ENCODE results near the gene LSR.

Gene LSR

DNA sequence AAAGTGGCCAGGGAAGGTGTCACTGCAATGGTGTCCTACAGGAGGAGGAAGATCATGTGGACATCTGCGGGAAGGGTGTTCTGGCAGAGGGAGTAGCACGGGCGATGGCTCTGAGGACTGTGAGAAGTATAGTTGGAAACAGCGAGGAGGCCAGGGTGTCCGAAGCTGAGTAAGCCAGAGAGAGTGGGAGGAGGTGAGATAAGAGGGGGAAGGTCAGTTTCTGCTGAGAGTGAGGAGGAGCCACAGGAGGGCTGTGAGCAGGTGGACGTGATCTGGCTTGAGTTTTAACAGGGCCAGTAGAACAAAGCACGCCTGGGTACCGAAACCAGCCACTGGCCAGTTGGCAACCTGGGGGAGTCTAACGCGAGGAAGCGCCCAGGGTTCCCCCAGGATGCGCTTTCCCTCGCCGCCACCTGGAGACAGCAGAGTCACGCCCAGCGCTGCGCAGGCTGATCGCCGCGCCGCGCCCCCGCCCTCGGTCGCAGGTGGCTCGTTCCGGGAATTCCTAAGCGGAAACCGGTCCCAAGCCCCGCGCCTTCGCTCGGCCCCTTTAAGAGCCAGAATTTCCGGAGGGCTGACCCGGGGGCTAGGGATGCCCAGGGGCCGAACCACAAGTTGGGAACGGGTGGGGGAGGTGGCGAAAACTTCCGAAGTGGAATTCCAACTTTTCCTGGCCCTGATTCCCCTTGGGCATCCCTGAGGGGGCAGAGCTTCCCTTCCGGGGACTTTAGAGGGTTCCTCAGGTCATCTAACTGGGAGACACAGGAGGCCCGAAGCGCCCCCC is 1.1 kb upstream of the LSR start:
- peak; percentile 19 for DNase-seq

DNA sequence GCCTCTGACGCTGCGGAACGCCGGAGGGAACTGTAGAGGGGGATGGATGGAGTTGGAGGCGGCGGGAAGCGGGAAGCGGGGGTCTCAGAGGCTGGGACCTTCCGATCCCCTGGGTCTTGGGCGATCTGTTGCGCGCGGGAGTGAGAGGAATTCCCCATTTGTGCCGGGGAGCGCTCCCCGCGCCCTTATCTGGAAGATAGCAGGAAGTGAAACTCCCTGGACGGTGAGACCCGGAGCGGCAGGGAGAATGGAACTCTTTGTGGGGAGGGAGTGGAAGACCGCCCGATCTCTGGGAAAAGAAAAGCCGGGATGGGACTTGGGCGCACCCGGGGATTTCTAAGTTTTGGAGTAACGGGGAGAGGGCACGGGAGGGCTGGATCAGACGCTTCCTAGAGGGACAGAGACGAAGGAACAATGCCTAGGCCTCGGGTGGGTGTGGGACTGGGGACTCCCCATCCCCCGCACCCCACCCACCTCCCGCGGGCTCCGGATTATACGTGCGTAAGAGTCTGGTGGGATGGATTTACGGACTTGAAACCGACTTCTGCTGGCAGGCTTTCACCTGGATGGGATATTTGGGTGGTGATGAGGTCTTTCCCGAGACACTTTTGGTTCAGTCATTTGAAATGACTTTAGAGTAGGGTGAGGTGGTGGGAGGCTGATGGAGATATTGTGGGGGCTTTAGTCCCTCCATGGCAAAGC is 495 bp downstream of the LSR start:
- no peak for DNase-seq

GRCh38 chr19:35249848-35250711 is 1.3 kb downstream of the LSR start:
- DNase-seq: no peak

DNA sequence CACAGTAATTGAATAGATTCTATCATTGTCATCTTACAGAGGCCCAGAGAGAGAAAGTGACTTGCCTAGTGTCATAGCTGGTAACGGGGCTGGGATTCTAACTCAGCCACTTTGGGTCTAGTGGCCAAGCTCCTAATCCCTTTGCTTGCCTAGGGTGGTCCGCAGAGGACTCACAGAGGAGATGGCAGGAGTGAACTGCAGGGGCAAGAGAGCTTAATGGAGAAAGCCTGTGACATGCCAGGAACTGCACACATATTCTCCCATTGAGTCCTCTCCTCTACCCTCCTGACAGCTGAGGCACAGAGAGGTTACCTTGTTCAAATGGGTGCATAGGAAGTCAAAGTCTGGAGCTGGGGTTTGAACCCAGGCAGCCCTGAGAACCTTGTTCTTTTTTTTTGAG is 2.7 kb downstream of the LSR start:
- no peak for DNase-seq

- DNase-seq: no peak
Observed at GRCh38 chr19:35253316-35254286, 4.8 kb downstream of the LSR start.

DNA sequence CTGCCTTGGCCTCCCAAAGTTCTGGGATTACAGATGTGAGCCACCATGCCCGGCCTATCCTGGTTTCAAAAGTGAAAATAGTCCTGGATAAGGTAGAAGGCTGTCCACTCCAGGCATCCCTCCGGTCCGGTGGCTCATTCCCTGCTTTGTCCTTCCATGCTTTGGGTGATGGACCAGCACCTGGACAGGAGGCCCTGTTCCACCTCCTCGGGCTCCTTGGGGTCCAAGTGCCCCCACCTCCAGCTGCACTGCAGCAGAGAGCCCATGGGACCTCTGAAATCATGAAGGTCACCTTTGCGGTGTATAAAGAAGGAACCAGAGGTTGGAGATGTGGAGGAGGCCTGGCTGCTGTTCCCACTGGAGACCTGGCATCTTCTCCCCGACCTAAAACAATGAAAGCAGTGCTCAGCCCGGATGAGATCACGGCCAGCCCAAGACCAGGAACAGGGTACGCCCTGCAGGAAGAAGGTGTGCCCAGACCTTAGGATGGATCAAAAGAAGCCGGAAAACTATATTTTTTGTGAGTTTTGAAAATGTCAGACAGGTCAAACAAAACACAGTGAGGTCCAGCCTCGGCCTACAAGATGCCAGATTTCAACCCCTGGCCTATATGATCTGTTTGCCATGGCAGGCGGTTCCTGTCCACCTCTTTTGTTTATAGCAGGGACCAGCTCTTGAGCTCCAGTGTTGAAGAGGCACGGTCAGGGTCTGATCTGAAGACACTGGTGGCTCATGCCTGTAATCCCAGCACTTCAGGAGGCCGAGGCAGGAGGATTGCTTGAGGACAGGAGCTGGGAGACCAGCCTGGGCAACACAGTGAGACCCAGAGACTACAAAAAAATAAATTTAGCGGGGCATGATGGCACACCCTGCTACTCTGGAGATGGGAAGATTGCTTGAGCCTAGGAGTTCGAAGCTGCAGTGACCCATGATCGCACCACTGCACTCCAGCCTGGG is 5.8 kb downstream of the LSR start:
- DNase-seq: no peak

GRCh38 chr19:35256566-35256965 is 7.8 kb downstream of the LSR start:
- no peak for DNase-seq

DNA sequence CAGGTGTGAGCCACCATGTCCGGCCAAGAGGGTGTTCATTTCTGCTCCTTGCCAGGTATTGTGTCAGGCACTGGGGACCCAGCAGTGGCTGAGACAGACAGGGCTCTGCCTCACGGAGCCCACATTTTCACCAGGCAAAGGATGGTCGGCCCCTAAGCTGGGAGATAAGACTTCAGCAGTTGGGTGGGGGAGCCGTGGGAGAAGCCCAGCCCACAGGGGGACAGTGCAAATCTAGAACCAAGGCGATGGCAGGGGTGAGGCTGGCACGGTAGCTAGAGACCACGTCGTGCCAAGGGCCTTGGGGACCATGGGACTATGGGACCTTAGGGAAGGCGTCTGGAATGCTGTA is 8.3 kb downstream of the LSR start:
- no peak for DNase-seq

DNA sequence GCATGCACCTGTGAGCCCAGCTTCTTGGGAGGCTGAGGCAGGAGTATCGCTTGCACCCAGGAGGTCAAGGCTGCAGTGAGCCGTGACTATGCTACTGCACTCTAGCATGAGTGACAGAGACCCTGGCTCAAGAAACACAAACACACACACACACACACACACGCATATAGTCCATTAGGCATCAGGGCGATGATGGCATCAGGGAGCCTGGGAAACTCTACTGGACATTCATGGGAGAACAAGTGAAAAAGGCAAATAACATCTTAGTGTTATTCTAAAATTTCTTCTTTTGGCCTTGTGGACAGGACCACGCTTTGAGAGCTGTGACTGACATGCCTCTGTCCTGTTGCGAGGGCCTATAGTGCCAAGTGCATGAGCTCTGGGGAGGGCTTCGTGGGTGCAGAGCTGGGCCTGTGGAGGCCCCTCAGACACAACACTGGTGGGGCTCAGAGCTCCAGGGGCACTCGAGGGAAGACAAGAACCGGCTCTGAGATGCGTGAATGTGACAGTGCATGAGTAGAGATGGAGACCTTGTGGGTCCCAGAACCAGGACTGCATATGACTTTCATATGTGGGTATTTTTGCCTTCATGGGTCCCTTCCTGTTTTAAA is 12.0 kb downstream of the LSR start:
- no peak for DNase-seq

GRCh38 chr19:35261356-35262100 is 12.7 kb downstream of the LSR start:
- no peak for DNase-seq

- no peak for DNase-seq
Observed at GRCh38 chr19:35262101-35262761, 13.4 kb downstream of the LSR start.

GRCh38 chr19:35264268-35265125 is 15.7 kb downstream of the LSR start:
- DNase-seq: no peak

DNA sequence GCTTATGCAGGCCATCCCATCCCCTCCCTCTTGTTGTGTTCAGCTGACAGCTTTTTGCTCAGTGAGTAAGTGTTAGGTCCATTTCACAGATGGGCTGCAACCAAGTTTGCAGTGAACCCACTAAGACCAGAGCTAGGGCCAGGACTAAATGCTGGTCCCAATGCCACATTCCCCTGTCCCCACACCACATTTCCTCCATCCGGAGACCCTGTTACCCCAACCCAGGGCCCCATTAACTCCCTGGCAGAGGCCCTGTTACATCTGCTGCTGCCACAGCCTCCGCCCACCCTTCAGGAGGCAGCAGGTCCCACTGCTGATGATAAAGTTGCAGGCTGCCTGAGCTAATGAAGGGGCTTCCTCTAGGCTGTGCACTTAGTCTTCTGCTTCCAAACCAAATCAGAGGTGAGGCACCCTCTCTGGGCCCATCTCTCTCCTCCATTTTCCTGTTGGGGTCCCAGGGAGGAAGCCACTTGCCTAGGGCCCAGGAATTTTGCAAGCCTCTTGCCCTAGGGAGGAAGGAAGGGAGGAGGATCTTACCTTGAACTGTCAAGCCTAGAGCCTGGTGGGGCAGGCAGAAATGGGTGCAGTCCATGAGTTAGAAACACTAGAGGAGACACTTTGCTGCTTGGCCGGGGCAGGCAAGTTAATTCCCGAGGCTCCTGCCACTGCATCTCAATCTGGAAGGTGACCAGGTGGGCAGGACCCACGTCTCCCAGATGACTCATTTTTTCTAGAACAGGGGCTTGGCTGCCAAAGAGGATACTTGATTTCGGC is 16.5 kb downstream of the LSR start:
- DNase-seq: no peak

GRCh38 chr19:35265900-35266519 is 17.2 kb downstream of the LSR start:
- no peak for DNase-seq

GRCh38 chr19:35266520-35267352 is 17.9 kb downstream of the LSR start:
- peak; percentile 16 for DNase-seq

DNA sequence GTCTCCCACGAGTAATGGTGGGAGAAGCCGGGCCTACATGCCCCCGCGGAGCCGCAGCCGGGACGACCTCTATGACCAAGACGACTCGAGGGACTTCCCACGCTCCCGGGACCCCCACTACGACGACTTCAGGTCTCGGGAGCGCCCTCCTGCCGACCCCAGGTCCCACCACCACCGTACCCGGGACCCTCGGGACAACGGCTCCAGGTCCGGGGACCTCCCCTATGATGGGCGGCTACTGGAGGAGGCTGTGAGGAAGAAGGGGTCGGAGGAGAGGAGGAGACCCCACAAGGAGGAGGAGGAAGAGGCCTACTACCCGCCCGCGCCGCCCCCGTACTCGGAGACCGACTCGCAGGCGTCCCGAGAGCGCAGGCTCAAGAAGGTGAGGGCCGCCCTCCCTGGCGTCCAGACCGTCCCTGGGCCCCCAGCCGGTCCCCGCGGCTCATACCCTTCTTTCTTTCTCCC is 18.6 kb downstream of the LSR start:
- peak; percentile 35 for DNase-seq

All from EL (cell line).